ENCODE measurements around the gene PIGO.

- TF ChIP-seq, protein P1, sequence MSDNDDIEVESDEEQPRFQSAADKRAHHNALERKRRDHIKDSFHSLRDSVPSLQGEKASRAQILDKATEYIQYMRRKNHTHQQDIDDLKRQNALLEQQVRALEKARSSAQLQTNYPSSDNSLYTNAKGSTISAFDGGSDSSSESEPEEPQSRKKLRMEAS (IDR thresholded peaks at IDR 0.05; ENCODE audit: low read depth), result no peak
- TF ChIP-seq, protein P2, sequence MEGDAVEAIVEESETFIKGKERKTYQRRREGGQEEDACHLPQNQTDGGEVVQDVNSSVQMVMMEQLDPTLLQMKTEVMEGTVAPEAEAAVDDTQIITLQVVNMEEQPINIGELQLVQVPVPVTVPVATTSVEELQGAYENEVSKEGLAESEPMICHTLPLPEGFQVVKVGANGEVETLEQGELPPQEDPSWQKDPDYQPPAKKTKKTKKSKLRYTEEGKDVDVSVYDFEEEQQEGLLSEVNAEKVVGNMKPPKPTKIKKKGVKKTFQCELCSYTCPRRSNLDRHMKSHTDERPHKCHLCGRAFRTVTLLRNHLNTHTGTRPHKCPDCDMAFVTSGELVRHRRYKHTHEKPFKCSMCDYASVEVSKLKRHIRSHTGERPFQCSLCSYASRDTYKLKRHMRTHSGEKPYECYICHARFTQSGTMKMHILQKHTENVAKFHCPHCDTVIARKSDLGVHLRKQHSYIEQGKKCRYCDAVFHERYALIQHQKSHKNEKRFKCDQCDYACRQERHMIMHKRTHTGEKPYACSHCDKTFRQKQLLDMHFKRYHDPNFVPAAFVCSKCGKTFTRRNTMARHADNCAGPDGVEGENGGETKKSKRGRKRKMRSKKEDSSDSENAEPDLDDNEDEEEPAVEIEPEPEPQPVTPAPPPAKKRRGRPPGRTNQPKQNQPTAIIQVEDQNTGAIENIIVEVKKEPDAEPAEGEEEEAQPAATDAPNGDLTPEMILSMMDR (IDR thresholded peaks at IDR 0.05), result no peak
- TF ChIP-seq YY1 (IDR thresholded peaks at IDR 0.05; ENCODE audit: low read depth) (no peak), EZH2phosphoT487 (IDR thresholded peaks at IDR 0.05; ENCODE audit: borderline replicate concordance, low read depth) (no peak), SIN3A (IDR thresholded peaks at IDR 0.05; ENCODE audit: borderline replicate concordance, low read depth, low read length) (no peak), RAD21 (IDR thresholded peaks at IDR 0.05; ENCODE audit: low read length) (no peak)
Measured at GRCh38 chr9:35108461-35108860, 12.1 kb upstream of the PIGO start.
